ENCODE data around the gene PNCK. TPM values are rescaled to one million over a fixed set of nuclear protein-coding genes. Genes with fewer than 3 reads are reported as not detected.

The PNCK gene
- total RNA-seq (2021; ENCODE audit: unreplicated experiment) (2.3 TPM), Bru-seq, nascent RNA (percentile 22 among the genes with signal in this experiment), BruChase-seq, experiment 1, labeled RNA remaining after a 2-hour chase (percentile 22 among the genes with signal in this experiment), BruChase-seq, experiment 2, labeled RNA remaining after a 6-hour chase (percentile 39 among the genes with signal in this experiment)
- 2.2 TPM for polyA plus RNA-seq (2012; ENCODE audit: insufficient read length)
- long read RNA-seq, result 0 reads

DNA sequence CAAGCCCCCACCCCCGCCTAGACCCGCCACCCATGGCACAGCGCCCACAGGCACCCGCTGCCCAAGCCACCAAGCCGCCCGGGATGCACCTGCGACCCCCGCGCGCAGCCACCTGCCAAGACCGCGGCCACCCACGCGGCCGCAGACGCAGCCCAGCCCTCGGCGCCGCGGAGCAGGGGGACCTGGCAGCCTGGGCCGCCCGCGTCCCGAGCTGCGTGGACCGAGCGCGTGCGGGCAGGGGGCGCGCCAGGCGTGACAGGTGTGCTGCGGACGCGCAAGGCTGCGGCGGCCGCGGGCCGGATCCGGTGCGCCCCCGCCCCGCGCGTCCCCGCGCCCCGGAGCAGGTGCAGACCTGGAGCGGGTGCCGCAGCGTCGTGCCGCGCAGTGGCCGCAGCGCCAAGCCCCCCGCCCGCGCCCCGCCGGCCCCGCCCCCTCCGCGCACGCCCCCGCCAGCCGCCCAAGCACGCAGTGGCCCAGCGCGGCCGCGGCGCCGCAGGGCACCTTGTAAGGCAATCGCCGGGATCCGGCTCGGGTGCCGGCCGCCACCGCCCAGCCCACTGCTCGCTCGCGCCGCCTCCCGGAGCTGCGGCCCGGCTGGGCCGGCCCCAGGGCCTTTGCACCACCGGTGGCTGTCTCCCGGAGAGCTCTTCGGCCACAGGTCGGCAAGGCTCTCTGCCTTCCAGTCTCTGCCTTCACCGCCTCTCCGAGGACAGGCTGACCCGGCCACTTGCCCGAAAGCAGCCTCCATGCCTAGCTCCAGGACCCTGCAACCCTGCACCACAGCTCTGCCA, at the start of gene PNCK:
PNCK (minus strand) TSS at position 386 of the 791 bp plus-strand sequence. CDS start 737 bp downstream, outside the sequence.
- H3K4me1 ChIP-seq (ENCODE audit: control insufficient read depth, insufficient read depth, low read length), result no peaks in the 10 kb centered on the region
- no peak for DNase-seq (ENCODE audit: low read depth, low spot score)
- no peaks in the 10 kb centered on the region for H3K9me3 ChIP-seq (ENCODE audit: control insufficient read depth, insufficient read depth, low read depth, low read length)
- BruUV-seq (replicated peaks), result no TSS peak
- H3K4me3 ChIP-seq (ENCODE audit: low read depth in 2 of 2, low read length in 2 of 2), result no peak within 1 kb of the TSS
- CTCF ChIA-PET, result no interaction called here
- POLR2A ChIA-PET, result no interaction called here
- ATAC-seq, result no peak; the same call in 1 of the 2 replicates
- H3K27me3 ChIP-seq (ENCODE audit: control insufficient read depth, insufficient read depth, low read length), result no peaks in the 10 kb centered on the region
- in situ Hi-C loops (cut with HindIII; ENCODE audit: low pct_unique_long_range_greater_than_20kb, low sequenced_read_pairs) (no loop called here), intact Hi-C loops (cut with micrococcal nuclease; ENCODE audit: unreplicated experiment) (no loop called here)
- no peak within 1 kb of the TSS for H3K27ac ChIP-seq (ENCODE audit: low read length)
- no peak for TF ChIP-seq SIN3A (IDR thresholded peaks at IDR 0.05; ENCODE audit: borderline replicate concordance, insufficient read depth, low read depth, low read length)
- TF ChIP-seq, protein P1, sequence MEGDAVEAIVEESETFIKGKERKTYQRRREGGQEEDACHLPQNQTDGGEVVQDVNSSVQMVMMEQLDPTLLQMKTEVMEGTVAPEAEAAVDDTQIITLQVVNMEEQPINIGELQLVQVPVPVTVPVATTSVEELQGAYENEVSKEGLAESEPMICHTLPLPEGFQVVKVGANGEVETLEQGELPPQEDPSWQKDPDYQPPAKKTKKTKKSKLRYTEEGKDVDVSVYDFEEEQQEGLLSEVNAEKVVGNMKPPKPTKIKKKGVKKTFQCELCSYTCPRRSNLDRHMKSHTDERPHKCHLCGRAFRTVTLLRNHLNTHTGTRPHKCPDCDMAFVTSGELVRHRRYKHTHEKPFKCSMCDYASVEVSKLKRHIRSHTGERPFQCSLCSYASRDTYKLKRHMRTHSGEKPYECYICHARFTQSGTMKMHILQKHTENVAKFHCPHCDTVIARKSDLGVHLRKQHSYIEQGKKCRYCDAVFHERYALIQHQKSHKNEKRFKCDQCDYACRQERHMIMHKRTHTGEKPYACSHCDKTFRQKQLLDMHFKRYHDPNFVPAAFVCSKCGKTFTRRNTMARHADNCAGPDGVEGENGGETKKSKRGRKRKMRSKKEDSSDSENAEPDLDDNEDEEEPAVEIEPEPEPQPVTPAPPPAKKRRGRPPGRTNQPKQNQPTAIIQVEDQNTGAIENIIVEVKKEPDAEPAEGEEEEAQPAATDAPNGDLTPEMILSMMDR (IDR thresholded peaks at IDR 0.05), result no peak
- TF ChIP-seq POLR2AphosphoS5 (IDR thresholded peaks at IDR 0.05; ENCODE audit: low read depth, low read length), result no peak
- TF ChIP-seq TCF7L2 (IDR thresholded peaks at IDR 0.05; ENCODE audit: low read depth, low read length), result no peak
- TF ChIP-seq, protein P2, sequence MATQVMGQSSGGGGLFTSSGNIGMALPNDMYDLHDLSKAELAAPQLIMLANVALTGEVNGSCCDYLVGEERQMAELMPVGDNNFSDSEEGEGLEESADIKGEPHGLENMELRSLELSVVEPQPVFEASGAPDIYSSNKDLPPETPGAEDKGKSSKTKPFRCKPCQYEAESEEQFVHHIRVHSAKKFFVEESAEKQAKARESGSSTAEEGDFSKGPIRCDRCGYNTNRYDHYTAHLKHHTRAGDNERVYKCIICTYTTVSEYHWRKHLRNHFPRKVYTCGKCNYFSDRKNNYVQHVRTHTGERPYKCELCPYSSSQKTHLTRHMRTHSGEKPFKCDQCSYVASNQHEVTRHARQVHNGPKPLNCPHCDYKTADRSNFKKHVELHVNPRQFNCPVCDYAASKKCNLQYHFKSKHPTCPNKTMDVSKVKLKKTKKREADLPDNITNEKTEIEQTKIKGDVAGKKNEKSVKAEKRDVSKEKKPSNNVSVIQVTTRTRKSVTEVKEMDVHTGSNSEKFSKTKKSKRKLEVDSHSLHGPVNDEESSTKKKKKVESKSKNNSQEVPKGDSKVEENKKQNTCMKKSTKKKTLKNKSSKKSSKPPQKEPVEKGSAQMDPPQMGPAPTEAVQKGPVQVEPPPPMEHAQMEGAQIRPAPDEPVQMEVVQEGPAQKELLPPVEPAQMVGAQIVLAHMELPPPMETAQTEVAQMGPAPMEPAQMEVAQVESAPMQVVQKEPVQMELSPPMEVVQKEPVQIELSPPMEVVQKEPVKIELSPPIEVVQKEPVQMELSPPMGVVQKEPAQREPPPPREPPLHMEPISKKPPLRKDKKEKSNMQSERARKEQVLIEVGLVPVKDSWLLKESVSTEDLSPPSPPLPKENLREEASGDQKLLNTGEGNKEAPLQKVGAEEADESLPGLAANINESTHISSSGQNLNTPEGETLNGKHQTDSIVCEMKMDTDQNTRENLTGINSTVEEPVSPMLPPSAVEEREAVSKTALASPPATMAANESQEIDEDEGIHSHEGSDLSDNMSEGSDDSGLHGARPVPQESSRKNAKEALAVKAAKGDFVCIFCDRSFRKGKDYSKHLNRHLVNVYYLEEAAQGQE (IDR thresholded peaks at IDR 0.05; ENCODE audit: insufficient read depth in 1 of 2, low read depth in 2 of 2, low read length in 1 of 2), result no peak
- no peaks in the 10 kb centered on the region for H3K36me3 ChIP-seq (ENCODE audit: control insufficient read depth, insufficient read depth, low read length)

DNA sequence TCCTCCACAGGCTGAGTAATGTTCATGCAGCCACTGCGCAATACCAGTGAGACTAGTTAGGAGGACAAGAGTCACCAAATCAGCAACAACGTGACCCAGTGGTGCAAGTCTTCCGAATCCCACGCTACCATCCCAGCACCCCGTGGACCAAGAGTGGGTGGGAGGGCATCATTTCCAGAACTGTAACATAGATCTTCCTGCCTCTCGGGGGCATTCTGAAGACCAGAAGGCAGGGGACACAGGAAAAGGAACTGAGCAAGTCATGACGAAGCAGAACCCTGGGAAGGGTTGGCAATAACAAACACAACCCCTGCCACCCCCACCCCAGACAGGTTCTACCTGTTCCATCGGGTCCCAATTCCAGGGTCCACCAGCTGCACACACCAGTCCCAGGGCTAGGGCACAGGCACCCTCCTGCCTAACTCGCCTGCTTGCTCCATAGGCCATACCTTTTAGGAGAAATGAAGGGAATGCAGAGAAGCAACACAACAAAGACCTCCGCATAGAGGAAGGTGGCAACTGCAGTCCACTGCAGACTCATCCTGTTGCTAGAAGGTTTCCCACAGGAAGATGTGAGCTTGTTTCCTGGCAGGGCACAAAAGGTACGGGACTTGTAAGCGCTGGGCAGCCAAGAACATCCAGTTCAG, 49.2 kb upstream of the PNCK start:
- ATAC-seq, result no peak
- ChIA-PET CTCF (no interaction called here), POLR2A (no interaction called here)
- Histone ChIP-seq H3K4me1 (ENCODE audit: control insufficient read depth, insufficient read depth, low read length) (peaks cover 20% of the 10 kb centered on the region), H3K27me3 (ENCODE audit: control insufficient read depth, insufficient read depth, low read length) (no peaks in the 10 kb centered on the region), H3K9me3 (ENCODE audit: control insufficient read depth, insufficient read depth, low read depth, low read length) (no peaks in the 10 kb centered on the region), H3K27ac (ENCODE audit: low read length) (peak overlapping the region; percentile 90), H3K4me3 (ENCODE audit: low read depth in 2 of 2, low read length in 2 of 2) (peak overlapping the region; percentile 84 to 92), H3K36me3 (ENCODE audit: control insufficient read depth, insufficient read depth, low read length) (peaks cover 16% of the 10 kb centered on the region)
- no peak for DNase-seq (ENCODE audit: low read depth, low spot score)
- BruUV-seq (replicated peaks), result no TSS peak
- TF ChIP-seq POLR2AphosphoS5 (IDR thresholded peaks at IDR 0.05; ENCODE audit: low read depth, low read length) (no peak), TCF7L2 (IDR thresholded peaks at IDR 0.05; ENCODE audit: low read depth, low read length) (no peak), SIN3A (IDR thresholded peaks at IDR 0.05; ENCODE audit: borderline replicate concordance, insufficient read depth, low read depth, low read length) (no peak)
- TF ChIP-seq, protein P2 (IDR thresholded peaks at IDR 0.05; ENCODE audit: insufficient read depth in 1 of 2, low read depth in 2 of 2, low read length in 1 of 2), result no peak
- TF ChIP-seq, protein P1 (IDR thresholded peaks at IDR 0.05), result no peak
- in situ Hi-C loops (cut with HindIII; ENCODE audit: low pct_unique_long_range_greater_than_20kb, low sequenced_read_pairs), result no loop called here
- intact Hi-C loops (cut with micrococcal nuclease; ENCODE audit: unreplicated experiment), result no loop called here
